HCT116 (cell line): ENCODE data around the gene MORF4L2. TPM values are rescaled to one million over a fixed set of nuclear protein-coding genes. Genes with fewer than 3 reads are reported as not detected.

ENCODE experiments used
- ATAC-seq: fragments of 200-7000 bp; cut with Tn5 transposase; 2 replicates; pipeline ENCODE4 v1.9.1; 2020; ENCODE audit warnings: mild to moderate bottlenecking, moderate library complexity
- BruUV-seq: library from RNA; stranded (reverse); fragments of 400-500 nt; replicated peaks from 2 replicates; lab custom pipeline; 2021; lab: Mats Ljungman, UMichigan
- CTCF ChIA-PET: fragments of 300-600 bp; sonication (Branson Sonifier 250); formaldehyde crosslinking; loops from one replicate; lab custom pipeline; 2021; ENCODE audit warnings: antibody characterized with exemption; lab: Charles Lee
- POLR2A ChIA-PET: fragments of 300-600, 350-600 bp; sonication (Branson Sonifier 250); formaldehyde crosslinking; loops from one replicate; lab custom pipeline; 2021; ENCODE audit warnings: antibody characterized with exemption; lab: Charles Lee
- RAD21 ChIA-PET, 2 experiments: fragments of 300-600 bp; sonication (Branson Sonifier 250); formaldehyde crosslinking; loops; one replicate each; lab custom pipeline; 2023; ENCODE audit warnings: low total read pairs in 2 of 2; ENCODE audit not compliant: uncharacterized antibody in 2 of 2, unreplicated experiment in 2 of 2, low non-redundant PET in 1 of 2; lab: Charles Lee
- DNase-seq: peaks from one replicate; pipeline ENCODE4 v3.0.0-alpha.2; 2010; ENCODE audit warnings: low read depth, low spot score
- H2AFZ ChIP-seq: fragments of 200-600 bp; shearing (Covaris generic), sonication (generic); 2 replicates; pipeline ENCODE4 v1.6.1; 2017; ENCODE audit warnings: low read depth, mixed run types, mixed read lengths, antibody characterized with exemption, low read length; ENCODE audit not compliant: poor library complexity, severe bottlenecking
- H3K27ac ChIP-seq: 2 replicates; pipeline ENCODE4 v1.5.1; 2012; ENCODE audit warnings: low read depth, low read length
- H3K27me3 ChIP-seq: fragments of 200-600 bp; sonication (generic); 2 replicates; pipeline ENCODE4 v1.6.1; 2016; ENCODE audit warnings: mixed run types, low read length, mixed read lengths; ENCODE audit not compliant: insufficient read depth
- H3K36me3 ChIP-seq, 2 experiments: fragments of 200-500 bp in 1 of 2; fragments of 200-600 bp in 1 of 2; sonication (Bioruptor generic) in 1 of 2; sonication (generic) in 1 of 2; 2 replicates each; pipeline versions ENCODE4 v1.5.1 to v1.6.1; 2014 to 2016; ENCODE audit warnings: low read length in 2 of 2, inconsistent platforms in 1 of 2, mixed read lengths in 1 of 2, mixed run types in 1 of 2; ENCODE audit not compliant: insufficient read depth in 2 of 2, control insufficient read depth in 1 of 2
- H3K4me1 ChIP-seq, 2 experiments: fragments of 200-600 bp in 1 of 2; sonication (generic) in 1 of 2; 2 replicates each; pipeline versions ENCODE4 v1.5.1 to v1.6.1; 2012 to 2017; ENCODE audit warnings: low read length in 2 of 2, inconsistent platforms in 1 of 2, mild to moderate bottlenecking in 1 of 2, mixed read lengths in 1 of 2, mixed run types in 1 of 2, moderate library complexity in 1 of 2; ENCODE audit not compliant: insufficient read depth in 2 of 2, control insufficient read depth in 1 of 2
- H3K4me2 ChIP-seq: fragments of 200-600 bp; sonication (generic); 2 replicates; pipeline ENCODE4 v1.6.1; 2017; ENCODE audit warnings: mixed run types, low read length, mixed read lengths
- H3K4me3 ChIP-seq, 2 experiments: fragments of 200-600 bp in 1 of 2; sonication (generic) in 1 of 2; replicated peaks in 1 of 2; 2 replicates each; pipeline ENCODE4 v1.5.1; 2011 to 2016; ENCODE audit warnings: low read length in 2 of 2, control low read depth in 1 of 2, low read depth in 1 of 2, mild to moderate bottlenecking in 1 of 2, mixed read lengths in 1 of 2, mixed run types in 1 of 2
- H3K79me2 ChIP-seq: fragments of 200-600 bp; sonication (generic); 2 replicates; pipeline ENCODE4 v1.6.1; 2017; ENCODE audit warnings: mild to moderate bottlenecking, mixed run types, low read length, moderate library complexity, mixed read lengths; ENCODE audit not compliant: insufficient read depth
- H3K9ac ChIP-seq: fragments of 200-600 bp; sonication (generic); 2 replicates; pipeline ENCODE4 v1.6.1; 2016; ENCODE audit warnings: low read length, mixed read lengths
- H3K9me2 ChIP-seq: fragments of 200-600 bp; sonication (generic), shearing (Covaris generic); 2 replicates; pipeline ENCODE4 v1.6.1; 2017; ENCODE audit warnings: mixed run types, mild to moderate bottlenecking, moderate library complexity; ENCODE audit not compliant: insufficient read depth
- H3K9me3 ChIP-seq, 2 experiments: fragments of 200-500 bp in 1 of 2; fragments of 200-600 bp in 1 of 2; sonication (Bioruptor generic) in 1 of 2; sonication (generic) in 1 of 2; 2 replicates each; pipeline ENCODE4 v1.6.1; 2014 to 2017; ENCODE audit warnings: low read length in 2 of 2, mixed read lengths in 2 of 2, inconsistent platforms in 1 of 2, low read depth in 1 of 2, mild to moderate bottlenecking in 1 of 2, mixed run types in 1 of 2, moderate library complexity in 1 of 2; ENCODE audit not compliant: control insufficient read depth in 1 of 2, insufficient read depth in 1 of 2
- H4K20me1 ChIP-seq: fragments of 200-600 bp; sonication (generic), shearing (Covaris generic); 2 replicates; pipeline ENCODE4 v1.6.1; 2017; ENCODE audit warnings: mixed run types, mild to moderate bottlenecking, moderate library complexity; ENCODE audit not compliant: insufficient read depth
- ATF3 ChIP-seq: IDR thresholded peaks from 2 replicates; pipeline ENCODE4 v1.6.1; 2012
- CEBPB ChIP-seq: IDR thresholded peaks from 2 replicates; pipeline ENCODE4 v1.6.1; 2012; ENCODE audit warnings: low read depth
- JUND ChIP-seq: IDR thresholded peaks from 2 replicates; pipeline ENCODE4 v1.6.1; 2012
- MAX ChIP-seq: IDR thresholded peaks from 2 replicates; pipeline ENCODE4 v1.6.1; 2012
- POLR2AphosphoS5 ChIP-seq: IDR thresholded peaks from 2 replicates; pipeline ENCODE4 v1.6.1; 2011; ENCODE audit warnings: mild to moderate bottlenecking, low read depth, low read length, moderate library complexity
- RAD21 ChIP-seq: IDR thresholded peaks from 2 replicates; pipeline ENCODE4 v1.6.1; 2012; ENCODE audit warnings: low read depth, mild to moderate bottlenecking
- REST ChIP-seq: IDR thresholded peaks from 2 replicates; pipeline ENCODE4 v1.6.1; 2012; ENCODE audit warnings: low read depth
- SIN3A ChIP-seq: IDR thresholded peaks from 2 replicates; pipeline ENCODE4 v1.6.1; 2012; ENCODE audit warnings: low read depth
- SP1 ChIP-seq: IDR thresholded peaks from 2 replicates; pipeline ENCODE4 v1.6.1; 2012; ENCODE audit warnings: low read depth
- TCF7L2 ChIP-seq: IDR thresholded peaks from 2 replicates; pipeline ENCODE4 v1.7.0; 2011; ENCODE audit warnings: borderline replicate concordance, inconsistent platforms; ENCODE audit not compliant: insufficient read depth, insufficient read length; ENCODE audit errors: extremely low read depth
- YY1 ChIP-seq: IDR thresholded peaks from 2 replicates; pipeline ENCODE4 v1.6.1; 2011; ENCODE audit warnings: low read length, low read depth, moderate library complexity, mild to moderate bottlenecking; ENCODE audit not compliant: insufficient replicate concordance; ENCODE audit errors: extremely low read depth
- ZBTB33 ChIP-seq: IDR thresholded peaks from 2 replicates; pipeline ENCODE4 v1.6.1; 2011; ENCODE audit warnings: mild to moderate bottlenecking, low read length, moderate library complexity; ENCODE audit not compliant: insufficient replicate concordance; ENCODE audit errors: extremely low read depth
- ZNF274 ChIP-seq: fragments of 200-500 bp; sonication (Bioruptor generic); IDR thresholded peaks from 2 replicates; pipeline ENCODE4 v1.6.1; 2014; ENCODE audit warnings: mild to moderate bottlenecking, low read depth, low read length, inconsistent platforms
- intact Hi-C: fragments of 100-400 bp; cut with micrococcal nuclease; formaldehyde crosslinking; loops from 2 replicates; pipeline ENCODE4 v1.10.0; 2022
- total RNA-seq: library from RNA; stranded (reverse); gene quantifications from one replicate; pipeline ENCODE4 v1.2.1, GENCODE V29; 2021; ENCODE audit not compliant: unreplicated experiment

The MORF4L2 gene
- total RNA-seq, 1 experiment from 2014 or later, result 308 TPM

GRCh38 chrX:103647630-103648029 is 38.9 kb downstream of the MORF4L2 start (continued):
- no peak for TF ChIP-seq ZNF274
- TF ChIP-seq YY1, result no peak
- no peak for TF ChIP-seq ZBTB33
- no peak for TF ChIP-seq SIN3A

GRCh38 chrX:103644125-103644524 is 42.4 kb downstream of the MORF4L2 start:
- intact Hi-C loops, result no loop called here
- Histone ChIP-seq H3K27ac (no peak overlapping the region), H3K27me3 (no peaks in the 10 kb centered on the region), H3K9me3 (no peaks in the 10 kb centered on the region), H3K36me3 (no peaks in the 10 kb centered on the region), H3K4me3 (no peak overlapping the region), H3K4me1 (peaks cover 2 to 14% of the 10 kb centered on the region in 2 experiments; a peak in 2 of 4 replicates), H3K4me2 (no peak overlapping the region), H4K20me1 (no peaks in the 10 kb centered on the region), H2AFZ (no peak overlapping the region), H3K9me2 (no peaks in the 10 kb centered on the region), H3K9ac (no peak overlapping the region), H3K79me2 (no peaks in the 10 kb centered on the region)
- DNase-seq (no peak), ATAC-seq (no peak)
- TF ChIP-seq POLR2AphosphoS5, result no peak
- no peak for TF ChIP-seq REST
- TF ChIP-seq RAD21, result no peak
- no peak for TF ChIP-seq MAX
- TF ChIP-seq CEBPB, result no peak
- TF ChIP-seq ATF3, result no peak
- TF ChIP-seq TCF7L2, result no peak
- TF ChIP-seq ZBTB33, result no peak
- no peak for TF ChIP-seq SP1
- no peak for TF ChIP-seq JUND
- BruUV-seq, result no TSS peak
- RAD21 ChIA-PET, result no interaction called here
- CTCF ChIA-PET, result no interaction called here
- POLR2A ChIA-PET, result no interaction called here
